GM23338 (cell line): ENCODE data around the gene PLPP4. TPM values are rescaled to one million over a fixed set of nuclear protein-coding genes. Genes with fewer than 3 reads are reported as not detected.

Source experiments
- ATAC-seq: fragments of 200-7000 bp; cut with Tn5 transposase; 3 replicates; pipeline ENCODE4 v1.9.1; 2020
- DNase-seq: peaks from one replicate; pipeline ENCODE4 v3.0.0-alpha.2; 2015; ENCODE audit warnings: low spot score
- H2AFZ ChIP-seq: fragments of 200-600 bp; sonication (generic); 2 replicates; pipeline ENCODE4 v1.8.0; 2016; ENCODE audit warnings: antibody characterized with exemption, mild to moderate bottlenecking, moderate library complexity
- H3F3A ChIP-seq: fragments of 200-600 bp; sonication (generic); replicated peaks from 2 replicates; pipeline ENCODE4 v1.8.0; 2017; ENCODE audit warnings: antibody characterized with exemption, mixed run types, low read depth
- H3K27ac ChIP-seq: fragments of 200-600 bp; sonication (generic); 2 replicates; pipeline ENCODE4 v1.6.1; 2016; ENCODE audit warnings: low read depth
- H3K27me3 ChIP-seq: fragments of 200-600 bp; sonication (generic); 2 replicates; pipeline ENCODE4 v1.8.0; 2016; ENCODE audit warnings: mild to moderate bottlenecking, mixed run types, moderate library complexity; ENCODE audit not compliant: insufficient read depth
- H3K36me3 ChIP-seq: fragments of 200-600 bp; sonication (generic); 2 replicates; pipeline ENCODE4 v1.8.0; 2016; ENCODE audit warnings: mild to moderate bottlenecking; ENCODE audit not compliant: insufficient read depth
- H3K4me1 ChIP-seq: fragments of 200-600 bp; sonication (generic); 2 replicates; pipeline ENCODE4 v1.8.0; 2016; ENCODE audit warnings: mild to moderate bottlenecking, moderate library complexity; ENCODE audit not compliant: insufficient read depth
- H3K4me2 ChIP-seq: fragments of 200-600 bp; sonication (generic); 2 replicates; pipeline ENCODE4 v1.7.1; 2017; ENCODE audit warnings: mixed run types
- H3K4me3 ChIP-seq: fragments of 200-600 bp; sonication (generic); 2 replicates; pipeline ENCODE4 v1.6.1; 2016; ENCODE audit warnings: mixed run types
- H3K79me2 ChIP-seq: fragments of 200-600 bp; sonication (generic); replicated peaks from 2 replicates; pipeline ENCODE4 v1.8.0; 2017; ENCODE audit warnings: mild to moderate bottlenecking; ENCODE audit not compliant: insufficient read depth
- H3K9me2 ChIP-seq: fragments of 200-600 bp; sonication (generic); 2 replicates; pipeline ENCODE4 v1.8.0; 2017; ENCODE audit not compliant: insufficient read depth
- H4K20me1 ChIP-seq: fragments of 200-600 bp; sonication (generic); replicated peaks from 2 replicates; pipeline ENCODE4 v1.8.0; 2017; ENCODE audit warnings: mild to moderate bottlenecking; ENCODE audit not compliant: insufficient read depth
- H3K27ac Mint-ChIP-seq: 2 replicates; pipeline ENCODE4 v1.8.0; 2020; ENCODE audit warnings: inconsistent platforms, mild to moderate bottlenecking, moderate library complexity, mixed read lengths
- H3K27me3 Mint-ChIP-seq: 3 replicates; pipeline ENCODE4 v1.8.0; 2022; ENCODE audit warnings: low read depth, mild to moderate bottlenecking, moderate library complexity, mixed read lengths, inconsistent platforms; ENCODE audit not compliant: insufficient read depth, poor library complexity
- H3K36me3 Mint-ChIP-seq: 3 replicates; pipeline ENCODE4 v1.8.0; 2021; ENCODE audit warnings: low read depth, mild to moderate bottlenecking, inconsistent platforms, moderate library complexity, mixed read lengths
- H3K4me1 Mint-ChIP-seq: 3 replicates; pipeline ENCODE4 v1.8.0; 2020; ENCODE audit warnings: mild to moderate bottlenecking, inconsistent platforms, mixed read lengths
- H3K4me3 Mint-ChIP-seq: 3 replicates; pipeline ENCODE4 v1.8.0; 2021; ENCODE audit warnings: moderate library complexity, mild to moderate bottlenecking, inconsistent platforms, mixed read lengths
- H3K9me3 Mint-ChIP-seq: 3 replicates; pipeline ENCODE4 v1.8.0; 2020; ENCODE audit warnings: moderate library complexity, mild to moderate bottlenecking, inconsistent platforms, mixed read lengths
- EZH2 ChIP-seq: fragments of 200-600 bp; sonication (generic); IDR thresholded peaks from one replicate; pipeline ENCODE4 v1.8.0; 2017; ENCODE audit warnings: antibody characterized with exemption, mild to moderate bottlenecking, low read depth; ENCODE audit not compliant: unreplicated experiment
- EZH2phosphoT487 ChIP-seq: fragments of 200-600 bp; sonication (generic); IDR thresholded peaks from one replicate; pipeline ENCODE4 v1.8.1; 2018; ENCODE audit warnings: antibody characterized with exemption; ENCODE audit not compliant: unreplicated experiment
- JUNB ChIP-seq: IDR thresholded peaks from one replicate; pipeline ENCODE4 v1.6.1; 2016; ENCODE audit warnings: antibody characterized with exemption; ENCODE audit not compliant: unreplicated experiment
- NANOG ChIP-seq: IDR thresholded peaks from 2 replicates; pipeline ENCODE4 v1.6.1; 2016; ENCODE audit warnings: antibody characterized with exemption, borderline replicate concordance
- ZNF331 ChIP-seq: fragments of 250-450 bp; sonication (Bioruptor Pico); IDR thresholded peaks from 2 replicates; pipeline ENCODE4 v1.5.0; 2020; ENCODE audit warnings: low read depth, mild to moderate bottlenecking, moderate library complexity
- polyA plus RNA-seq: library from polyadenylated mRNA; unstranded; fragments of >200 nt; fragmentation: Nextera tagmentation; extraction: Ambion mirVana; gene quantifications from 2 replicates; pipeline ENCODE4 v1.2.1, GENCODE V29; 2016
- total RNA-seq: library from RNA; depleted of rRNA; stranded (reverse); fragments of >200 nt; shearing (Covaris generic); gene quantifications from 2 replicates; pipeline ENCODE4 v1.2.3, GENCODE V29; 2014
- TF ChIP-seq, protein P1 (sequence below): fragments of 250-450 bp; sonication (Bioruptor Pico); IDR thresholded peaks from 2 replicates; pipeline ENCODE4 v1.5.0; 2020; ENCODE audit warnings: mild to moderate bottlenecking, moderate library complexity
- TF ChIP-seq, protein P2 (sequence below), 2 experiments: fragments of 200-600 bp in 1 of 2; sonication (generic) in 1 of 2; conservative IDR thresholded peaks; 2 replicates each; pipeline versions ENCODE4 v1.5.1 to v1.6.1; 2016 to 2017; ENCODE audit warnings: antibody characterized with exemption in 2 of 2, low read depth in 2 of 2, mild to moderate bottlenecking in 2 of 2, moderate library complexity in 1 of 2
- TF ChIP-seq, protein P3 (sequence below): IDR thresholded peaks from 2 replicates; pipeline ENCODE4 v1.6.1; 2016; ENCODE audit warnings: antibody characterized with exemption

The PLPP4 gene
- total and polyA plus RNA-seq, 2 experiments from 2014 or later, result 0.24 to 0.31 TPM

DNA sequence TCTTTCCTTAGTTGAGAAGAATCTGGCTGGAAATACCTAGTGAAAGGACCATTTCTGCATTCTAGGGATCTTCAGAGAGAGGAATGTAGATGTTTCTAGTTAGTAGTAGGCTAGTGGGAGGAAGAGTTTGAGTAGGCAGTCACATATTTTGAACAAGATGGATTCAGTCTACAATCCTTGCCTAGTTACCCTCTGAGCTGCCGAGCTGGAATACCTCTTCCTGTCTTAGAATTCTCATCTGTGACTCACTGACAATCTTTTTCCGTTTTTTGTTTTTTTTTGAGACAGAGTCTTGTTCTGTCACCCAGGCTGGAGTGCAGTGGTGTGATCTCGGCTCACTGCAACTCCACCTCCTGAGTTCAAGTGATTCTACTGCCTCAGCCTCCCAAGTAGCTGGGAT is 30.7 kb upstream of the PLPP4 start (continued):
- TF ChIP-seq, protein P1, sequence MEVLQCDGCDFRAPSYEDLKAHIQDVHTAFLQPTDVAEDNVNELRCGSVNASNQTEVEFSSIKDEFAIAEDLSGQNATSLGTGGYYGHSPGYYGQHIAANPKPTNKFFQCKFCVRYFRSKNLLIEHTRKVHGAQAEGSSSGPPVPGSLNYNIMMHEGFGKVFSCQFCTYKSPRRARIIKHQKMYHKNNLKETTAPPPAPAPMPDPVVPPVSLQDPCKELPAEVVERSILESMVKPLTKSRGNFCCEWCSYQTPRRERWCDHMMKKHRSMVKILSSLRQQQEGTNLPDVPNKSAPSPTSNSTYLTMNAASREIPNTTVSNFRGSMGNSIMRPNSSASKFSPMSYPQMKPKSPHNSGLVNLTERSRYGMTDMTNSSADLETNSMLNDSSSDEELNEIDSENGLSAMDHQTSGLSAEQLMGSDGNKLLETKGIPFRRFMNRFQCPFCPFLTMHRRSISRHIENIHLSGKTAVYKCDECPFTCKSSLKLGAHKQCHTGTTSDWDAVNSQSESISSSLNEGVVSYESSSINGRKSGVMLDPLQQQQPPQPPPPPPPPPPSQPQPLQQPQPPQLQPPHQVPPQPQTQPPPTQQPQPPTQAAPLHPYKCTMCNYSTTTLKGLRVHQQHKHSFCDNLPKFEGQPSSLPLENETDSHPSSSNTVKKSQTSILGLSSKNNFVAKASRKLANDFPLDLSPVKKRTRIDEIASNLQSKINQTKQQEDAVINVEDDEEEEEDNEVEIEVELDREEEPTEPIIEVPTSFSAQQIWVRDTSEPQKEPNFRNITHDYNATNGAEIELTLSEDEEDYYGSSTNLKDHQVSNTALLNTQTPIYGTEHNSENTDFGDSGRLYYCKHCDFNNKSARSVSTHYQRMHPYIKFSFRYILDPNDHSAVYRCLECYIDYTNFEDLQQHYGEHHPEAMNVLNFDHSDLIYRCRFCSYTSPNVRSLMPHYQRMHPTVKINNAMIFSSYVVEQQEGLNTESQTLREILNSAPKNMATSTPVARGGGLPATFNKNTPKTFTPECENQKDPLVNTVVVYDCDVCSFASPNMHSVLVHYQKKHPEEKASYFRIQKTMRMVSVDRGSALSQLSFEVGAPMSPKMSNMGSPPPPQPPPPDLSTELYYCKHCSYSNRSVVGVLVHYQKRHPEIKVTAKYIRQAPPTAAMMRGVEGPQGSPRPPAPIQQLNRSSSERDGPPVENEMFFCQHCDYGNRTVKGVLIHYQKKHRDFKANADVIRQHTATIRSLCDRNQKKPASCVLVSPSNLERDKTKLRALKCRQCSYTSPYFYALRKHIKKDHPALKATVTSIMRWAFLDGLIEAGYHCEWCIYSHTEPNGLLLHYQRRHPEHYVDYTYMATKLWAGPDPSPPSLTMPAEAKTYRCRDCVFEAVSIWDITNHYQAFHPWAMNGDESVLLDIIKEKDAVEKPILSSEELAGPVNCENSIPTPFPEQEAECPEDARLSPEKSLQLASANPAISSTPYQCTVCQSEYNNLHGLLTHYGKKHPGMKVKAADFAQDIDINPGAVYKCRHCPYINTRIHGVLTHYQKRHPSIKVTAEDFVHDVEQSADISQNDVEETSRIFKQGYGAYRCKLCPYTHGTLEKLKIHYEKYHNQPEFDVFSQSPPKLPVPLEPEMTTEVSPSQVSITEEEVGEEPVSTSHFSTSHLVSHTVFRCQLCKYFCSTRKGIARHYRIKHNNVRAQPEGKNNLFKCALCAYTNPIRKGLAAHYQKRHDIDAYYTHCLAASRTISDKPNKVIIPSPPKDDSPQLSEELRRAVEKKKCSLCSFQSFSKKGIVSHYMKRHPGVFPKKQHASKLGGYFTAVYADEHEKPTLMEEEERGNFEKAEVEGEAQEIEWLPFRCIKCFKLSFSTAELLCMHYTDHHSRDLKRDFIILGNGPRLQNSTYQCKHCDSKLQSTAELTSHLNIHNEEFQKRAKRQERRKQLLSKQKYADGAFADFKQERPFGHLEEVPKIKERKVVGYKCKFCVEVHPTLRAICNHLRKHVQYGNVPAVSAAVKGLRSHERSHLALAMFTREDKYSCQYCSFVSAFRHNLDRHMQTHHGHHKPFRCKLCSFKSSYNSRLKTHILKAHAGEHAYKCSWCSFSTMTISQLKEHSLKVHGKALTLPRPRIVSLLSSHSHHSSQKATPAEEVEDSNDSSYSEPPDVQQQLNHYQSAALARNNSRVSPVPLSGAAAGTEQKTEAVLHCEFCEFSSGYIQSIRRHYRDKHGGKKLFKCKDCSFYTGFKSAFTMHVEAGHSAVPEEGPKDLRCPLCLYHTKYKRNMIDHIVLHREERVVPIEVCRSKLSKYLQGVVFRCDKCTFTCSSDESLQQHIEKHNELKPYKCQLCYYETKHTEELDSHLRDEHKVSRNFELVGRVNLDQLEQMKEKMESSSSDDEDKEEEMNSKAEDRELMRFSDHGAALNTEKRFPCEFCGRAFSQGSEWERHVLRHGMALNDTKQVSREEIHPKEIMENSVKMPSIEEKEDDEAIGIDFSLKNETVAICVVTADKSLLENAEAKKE (CRISPR knock-in tag), result no peak

DNA sequence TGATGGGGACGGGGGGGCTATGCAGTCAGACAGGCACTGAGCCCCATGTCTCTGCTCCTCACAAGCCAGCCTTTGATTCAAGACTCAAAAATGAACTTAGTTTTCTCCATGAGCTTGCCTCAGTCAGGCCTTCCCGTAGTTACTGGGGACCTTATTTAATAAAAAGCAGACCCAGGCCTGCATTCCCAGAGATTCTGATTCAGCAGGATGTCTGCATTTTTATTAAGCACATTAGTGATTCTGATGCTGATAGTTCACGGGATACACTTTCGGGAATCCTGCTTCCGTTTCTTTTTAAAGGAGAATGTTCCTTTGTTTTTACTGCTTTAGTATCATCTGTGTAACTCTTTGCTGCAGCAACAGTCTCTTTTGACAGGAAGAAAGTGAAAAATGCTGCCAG is 28.3 kb upstream of the PLPP4 start:
- Histone ChIP-seq H3K4me2 (no peak overlapping the region), H4K20me1 (no peaks in the 10 kb centered on the region), H3K36me3 (no peaks in the 10 kb centered on the region), H3K27me3 (no peaks in the 10 kb centered on the region), H3K79me2 (no peaks in the 10 kb centered on the region), H3F3A (no peaks in the 10 kb centered on the region), H3K4me1 (no peaks in the 10 kb centered on the region), H3K9me2 (no peaks in the 10 kb centered on the region), H3K4me3 (no peak overlapping the region), H2AFZ (no peak overlapping the region), H3K27ac (no peak overlapping the region)
- no peak overlapping the region for H3K27ac Mint-ChIP-seq
- TF ChIP-seq NANOG, result no peak
- TF ChIP-seq EZH2, result no peak
- TF ChIP-seq JUNB, result no peak
- TF ChIP-seq EZH2phosphoT487, result no peak
- H3K36me3 Mint-ChIP-seq, result no peaks in the 10 kb centered on the region
- ATAC-seq (no peak), DNase-seq (no peak)
- no peaks in the 10 kb centered on the region for H3K27me3 Mint-ChIP-seq
- no peak overlapping the region for H3K4me3 Mint-ChIP-seq
- H3K9me3 Mint-ChIP-seq, result no peaks in the 10 kb centered on the region
- peaks cover 4% of the 10 kb centered on the region; the same call in 1 of the 3 replicates for H3K4me1 Mint-ChIP-seq

DNA sequence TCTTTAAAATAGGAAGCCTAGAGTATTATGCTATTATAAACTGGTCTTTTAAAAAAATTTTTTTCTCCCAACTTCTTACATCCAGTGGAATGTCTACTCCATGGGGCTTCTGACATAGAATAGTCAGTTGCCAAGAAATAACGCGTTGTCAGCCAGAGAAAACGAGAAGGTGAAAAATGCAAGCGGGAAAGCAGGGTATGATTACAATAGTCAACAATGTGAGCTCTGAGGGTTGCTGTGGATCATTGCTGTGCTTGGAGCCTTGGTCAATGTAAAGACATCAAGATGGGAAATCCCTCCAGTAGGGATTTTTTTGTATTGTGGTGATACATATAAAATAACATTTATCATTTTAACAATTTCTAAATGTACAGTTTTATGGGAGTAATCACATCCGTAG is 27.6 kb upstream of the PLPP4 start:
- H3F3A ChIP-seq, result no peaks in the 10 kb centered on the region
- H3K27ac ChIP-seq, result no peak overlapping the region
- no peaks in the 10 kb centered on the region for H3K9me2 ChIP-seq
- H3K27ac Mint-ChIP-seq, result no peak overlapping the region
- H3K36me3 ChIP-seq, result no peaks in the 10 kb centered on the region
- H3K4me1 Mint-ChIP-seq, result peaks cover 4% of the 10 kb centered on the region; the same call in 1 of the 3 replicates
- H3K27me3 Mint-ChIP-seq, result no peaks in the 10 kb centered on the region
- H3K4me3 ChIP-seq, result no peak overlapping the region
- no peak for ATAC-seq
- H3K4me1 ChIP-seq, result no peaks in the 10 kb centered on the region
- no peaks in the 10 kb centered on the region for H3K36me3 Mint-ChIP-seq
- H2AFZ ChIP-seq, result no peak overlapping the region
- H3K27me3 ChIP-seq, result no peaks in the 10 kb centered on the region
- no peak overlapping the region for H3K4me3 Mint-ChIP-seq
- H3K79me2 ChIP-seq, result no peaks in the 10 kb centered on the region
- no peak for DNase-seq
- H3K9me3 Mint-ChIP-seq, result no peaks in the 10 kb centered on the region
- no peak overlapping the region for H3K4me2 ChIP-seq
- no peaks in the 10 kb centered on the region for H4K20me1 ChIP-seq
- no peak for TF ChIP-seq ZNF331 (CRISPR knock-in tag)
- TF ChIP-seq, protein P2, sequence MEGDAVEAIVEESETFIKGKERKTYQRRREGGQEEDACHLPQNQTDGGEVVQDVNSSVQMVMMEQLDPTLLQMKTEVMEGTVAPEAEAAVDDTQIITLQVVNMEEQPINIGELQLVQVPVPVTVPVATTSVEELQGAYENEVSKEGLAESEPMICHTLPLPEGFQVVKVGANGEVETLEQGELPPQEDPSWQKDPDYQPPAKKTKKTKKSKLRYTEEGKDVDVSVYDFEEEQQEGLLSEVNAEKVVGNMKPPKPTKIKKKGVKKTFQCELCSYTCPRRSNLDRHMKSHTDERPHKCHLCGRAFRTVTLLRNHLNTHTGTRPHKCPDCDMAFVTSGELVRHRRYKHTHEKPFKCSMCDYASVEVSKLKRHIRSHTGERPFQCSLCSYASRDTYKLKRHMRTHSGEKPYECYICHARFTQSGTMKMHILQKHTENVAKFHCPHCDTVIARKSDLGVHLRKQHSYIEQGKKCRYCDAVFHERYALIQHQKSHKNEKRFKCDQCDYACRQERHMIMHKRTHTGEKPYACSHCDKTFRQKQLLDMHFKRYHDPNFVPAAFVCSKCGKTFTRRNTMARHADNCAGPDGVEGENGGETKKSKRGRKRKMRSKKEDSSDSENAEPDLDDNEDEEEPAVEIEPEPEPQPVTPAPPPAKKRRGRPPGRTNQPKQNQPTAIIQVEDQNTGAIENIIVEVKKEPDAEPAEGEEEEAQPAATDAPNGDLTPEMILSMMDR (conservative IDR thresholded peaks at IDR 0.05; ENCODE audit: low read depth in 2 of 2), result no peak
- TF ChIP-seq, protein P3, sequence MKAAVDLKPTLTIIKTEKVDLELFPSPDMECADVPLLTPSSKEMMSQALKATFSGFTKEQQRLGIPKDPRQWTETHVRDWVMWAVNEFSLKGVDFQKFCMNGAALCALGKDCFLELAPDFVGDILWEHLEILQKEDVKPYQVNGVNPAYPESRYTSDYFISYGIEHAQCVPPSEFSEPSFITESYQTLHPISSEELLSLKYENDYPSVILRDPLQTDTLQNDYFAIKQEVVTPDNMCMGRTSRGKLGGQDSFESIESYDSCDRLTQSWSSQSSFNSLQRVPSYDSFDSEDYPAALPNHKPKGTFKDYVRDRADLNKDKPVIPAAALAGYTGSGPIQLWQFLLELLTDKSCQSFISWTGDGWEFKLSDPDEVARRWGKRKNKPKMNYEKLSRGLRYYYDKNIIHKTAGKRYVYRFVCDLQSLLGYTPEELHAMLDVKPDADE, result no peak
- no peak for TF ChIP-seq JUNB
- no peak for TF ChIP-seq NANOG
